NT2/D1 (cell line): ENCODE data around the gene SCAF4.

Source experiments
- DNase-seq: peaks from one replicate; pipeline ENCODE4 v3.0.0-alpha.2; 2011; ENCODE audit warnings: low read depth, low spot score
- H3K27me3 ChIP-seq: 2 replicates; pipeline ENCODE4 v1.6.0; 2011; ENCODE audit warnings: mild to moderate bottlenecking; ENCODE audit not compliant: insufficient read length, insufficient read depth
- H3K36me3 ChIP-seq: 2 replicates; pipeline ENCODE4 v1.6.1; 2011; ENCODE audit warnings: mild to moderate bottlenecking, low read length, mixed read lengths; ENCODE audit not compliant: insufficient read depth, insufficient read length
- H3K4me1 ChIP-seq: 2 replicates; pipeline ENCODE4 v1.5.1; 2011; ENCODE audit not compliant: insufficient read depth, insufficient read length
- H3K4me3 ChIP-seq: 2 replicates; pipeline ENCODE4 v1.5.1; 2011; ENCODE audit warnings: low read depth; ENCODE audit not compliant: insufficient read length
- H3K9ac ChIP-seq: 2 replicates; pipeline ENCODE4 v1.6.0; 2011; ENCODE audit warnings: low read depth; ENCODE audit not compliant: insufficient read length
- H3K9me3 ChIP-seq: 2 replicates; pipeline ENCODE4 v1.5.1; 2011; ENCODE audit warnings: mild to moderate bottlenecking, low read length; ENCODE audit not compliant: insufficient read depth
- SUZ12 ChIP-seq: IDR thresholded peaks from 2 replicates; pipeline ENCODE4 v1.6.1; 2011; ENCODE audit not compliant: insufficient read length, insufficient read depth; ENCODE audit errors: extremely low read depth
- YY1 ChIP-seq: IDR thresholded peaks from 2 replicates; pipeline ENCODE4 v1.6.1; 2011; ENCODE audit not compliant: insufficient read length, insufficient read depth
- ZNF274 ChIP-seq: IDR thresholded peaks from 2 replicates; pipeline ENCODE4 v1.6.1; 2011; ENCODE audit warnings: mild to moderate bottlenecking, low read depth, low read length

SCAF4 gene

GRCh38 chr21:31728952-31729351 lies 3.0 kb downstream of the SCAF4 start:
- Histone ChIP-seq H3K36me3 (peaks cover 30% of the 10 kb centered on the region), H3K4me3 (peak overlapping the region; percentile 92), H3K4me1 (peaks cover 8% of the 10 kb centered on the region), H3K9me3 (no peaks in the 10 kb centered on the region), H3K9ac (no peak overlapping the region), H3K27me3 (no peaks in the 10 kb centered on the region)
- DNase-seq = no peak
- TF ChIP-seq YY1 = no peak
- no peak for TF ChIP-seq SUZ12
- TF ChIP-seq ZNF274 = no peak

DNA sequence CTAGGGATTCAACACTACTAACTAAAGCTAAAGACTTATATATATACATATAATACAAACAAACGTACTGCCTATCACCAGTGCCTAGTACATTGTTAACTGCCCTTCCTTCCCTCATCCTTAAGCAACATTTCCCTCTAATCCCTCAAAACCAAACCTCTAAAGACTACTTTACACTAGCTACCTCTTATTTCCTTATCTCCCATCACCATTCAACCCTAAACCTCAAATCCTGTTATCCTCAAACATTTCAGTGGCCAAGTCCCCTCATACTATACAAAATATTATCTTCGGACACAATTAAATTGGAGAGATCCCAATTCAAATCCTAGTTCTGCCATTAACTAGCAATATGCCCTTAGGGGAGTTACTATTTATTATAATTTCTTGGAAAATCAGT lies 3.7 kb downstream of the SCAF4 start:
- Histone ChIP-seq H3K9me3 (no peaks in the 10 kb centered on the region), H3K4me1 (peaks cover 6% of the 10 kb centered on the region), H3K36me3 (peaks cover 30% of the 10 kb centered on the region), H3K9ac (no peak overlapping the region), H3K27me3 (no peaks in the 10 kb centered on the region), H3K4me3 (no peak overlapping the region)
- no peak for DNase-seq
- no peak for TF ChIP-seq ZNF274
- TF ChIP-seq SUZ12 = no peak
- no peak for TF ChIP-seq YY1

GRCh38 chr21:31727181-31727580 lies 4.7 kb downstream of the SCAF4 start:
- Histone ChIP-seq H3K4me1 (no peaks in the 10 kb centered on the region), H3K9me3 (no peaks in the 10 kb centered on the region), H3K4me3 (no peak overlapping the region), H3K27me3 (no peaks in the 10 kb centered on the region), H3K36me3 (peaks cover 30% of the 10 kb centered on the region), H3K9ac (no peak overlapping the region)
- TF ChIP-seq SUZ12 = no peak
- TF ChIP-seq YY1 = no peak
- no peak for TF ChIP-seq ZNF274
- no peak for DNase-seq

- no peak for TF ChIP-seq YY1
- TF ChIP-seq ZNF274 = no peak
- no peak for TF ChIP-seq SUZ12
- H3K9me3 ChIP-seq = no peaks in the 10 kb centered on the region
- no peak for DNase-seq
- no peaks in the 10 kb centered on the region for H3K4me1 ChIP-seq
- no peak overlapping the region for H3K4me3 ChIP-seq
- no peaks in the 10 kb centered on the region for H3K27me3 ChIP-seq
- H3K36me3 ChIP-seq = peaks cover 30% of the 10 kb centered on the region
- no peak overlapping the region for H3K9ac ChIP-seq
Measured at GRCh38 chr21:31726407-31726806, 5.5 kb downstream of the SCAF4 start.

- no peak overlapping the region for H3K9ac ChIP-seq
- H3K27me3 ChIP-seq = no peaks in the 10 kb centered on the region
- H3K36me3 ChIP-seq = peaks cover 29% of the 10 kb centered on the region
- no peak for DNase-seq
- H3K9me3 ChIP-seq = no peaks in the 10 kb centered on the region
- no peaks in the 10 kb centered on the region for H3K4me1 ChIP-seq
- TF ChIP-seq ZNF274 (no peak), YY1 (no peak), SUZ12 (no peak)
- no peak overlapping the region for H3K4me3 ChIP-seq
Measured at GRCh38 chr21:31725202-31725839, 6.6 kb downstream of the SCAF4 start.

DNA sequence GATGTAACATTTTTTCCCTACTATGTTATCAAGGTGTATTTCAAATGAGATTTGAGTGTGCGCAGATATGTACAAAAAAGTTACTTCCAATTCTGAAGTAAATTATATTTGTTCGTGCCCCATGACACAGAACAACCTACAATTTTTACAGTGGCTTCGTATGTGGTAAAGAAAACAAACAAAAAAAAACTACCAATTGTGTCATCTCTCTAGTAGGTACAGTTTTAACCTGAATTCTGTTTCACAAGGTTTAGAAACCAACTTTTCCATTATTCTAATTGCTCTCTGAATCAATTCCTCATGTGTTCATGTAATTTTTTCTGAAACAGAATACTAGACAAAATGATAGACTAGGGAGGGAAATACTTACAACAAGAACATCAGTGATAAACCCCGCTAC lies 7.4 kb downstream of the SCAF4 start:
- TF ChIP-seq YY1 = no peak
- TF ChIP-seq SUZ12 = no peak
- TF ChIP-seq ZNF274 = no peak
- Histone ChIP-seq H3K36me3 (peaks cover 24% of the 10 kb centered on the region), H3K9me3 (no peaks in the 10 kb centered on the region), H3K9ac (no peak overlapping the region), H3K4me3 (no peak overlapping the region), H3K27me3 (no peaks in the 10 kb centered on the region), H3K4me1 (no peaks in the 10 kb centered on the region)
- no peak for DNase-seq

DNA sequence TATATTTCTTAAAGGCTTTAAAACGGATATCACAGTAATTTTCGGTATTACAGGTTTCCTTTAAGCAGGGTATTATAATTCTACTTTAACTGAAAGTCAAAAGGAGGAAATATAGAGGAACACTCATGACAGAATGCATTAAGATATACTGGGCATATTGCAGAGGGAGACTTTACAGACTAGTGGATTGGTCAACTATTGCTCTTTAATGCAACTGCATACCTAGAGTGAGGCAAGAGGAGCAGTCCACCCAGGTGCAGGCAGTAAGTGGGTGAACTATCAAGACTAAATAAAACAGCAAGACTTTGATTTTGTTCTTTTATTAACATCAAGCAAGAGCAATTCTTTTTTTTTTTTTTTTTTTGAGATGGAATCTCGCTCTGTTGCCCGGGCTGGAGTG lies 10.5 kb downstream of the SCAF4 start:
- Histone ChIP-seq H3K9me3 (no peaks in the 10 kb centered on the region), H3K27me3 (no peaks in the 10 kb centered on the region), H3K4me1 (no peaks in the 10 kb centered on the region), H3K36me3 (peaks cover 5% of the 10 kb centered on the region), H3K4me3 (no peak overlapping the region), H3K9ac (no peak overlapping the region)
- no peak for TF ChIP-seq ZNF274
- no peak for TF ChIP-seq SUZ12
- TF ChIP-seq YY1 = no peak
- DNase-seq = no peak
